Stimulated activated CD4-positive, alpha-beta T cell treated with anti-CD3 and anti-CD28 coated beads, Interleukin-4, amount 100 ng/mL, for 1 hour (primary cell): ENCODE measurements around the gene TPST2.
A peak's percentile ranks its signal among the peaks of the same experiment; 100 is the strongest.

Experiments used
- DNase-seq: peaks from one replicate; pipeline ENCODE4 v3.0.0-alpha.2; 2020

TPST2 gene

GRCh38 chr22:26610072-26610958 lies 20.4 kb upstream of the TPST2 start:
- DNase-seq, result peak; percentile 9

DNA sequence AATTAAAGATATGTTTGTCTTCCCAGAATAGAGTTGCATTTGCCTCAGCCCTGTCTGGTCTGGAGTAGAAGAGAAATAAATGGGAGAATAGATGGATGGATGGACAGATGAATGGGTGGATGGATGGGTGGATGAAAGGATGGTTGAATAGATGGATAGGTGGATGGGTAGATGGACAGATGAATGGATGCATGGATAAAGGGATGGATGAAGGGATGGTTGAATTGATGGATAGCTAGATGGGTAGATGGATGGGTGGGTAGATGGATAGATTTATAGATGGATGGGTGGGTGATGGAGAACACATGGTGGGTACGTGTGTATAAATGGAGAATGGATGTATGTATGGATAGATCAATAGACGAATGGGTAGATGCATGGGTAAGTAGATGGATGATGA lies 19.4 kb upstream of the TPST2 start:
- DNase-seq, result no peak

DNA sequence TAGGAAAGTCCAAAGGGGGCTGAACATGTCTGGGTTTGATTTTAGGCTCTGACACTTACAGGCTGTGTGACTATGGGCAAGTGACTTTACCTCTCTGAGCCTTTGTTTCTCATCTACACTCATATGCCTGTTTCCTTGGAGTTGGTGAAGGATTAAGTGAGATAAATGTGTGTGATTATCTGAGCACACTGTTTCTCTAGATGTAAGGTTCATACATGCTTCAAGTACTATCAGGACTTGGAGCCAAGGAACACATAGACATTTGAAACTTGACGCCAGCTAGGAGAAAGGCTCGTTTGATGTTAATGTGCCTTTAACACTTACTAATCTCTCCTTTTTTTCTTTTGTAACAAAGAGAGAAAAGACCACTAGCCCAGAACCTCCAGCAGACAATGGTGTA lies 18.2 kb upstream of the TPST2 start:
- no peak for DNase-seq

DNA sequence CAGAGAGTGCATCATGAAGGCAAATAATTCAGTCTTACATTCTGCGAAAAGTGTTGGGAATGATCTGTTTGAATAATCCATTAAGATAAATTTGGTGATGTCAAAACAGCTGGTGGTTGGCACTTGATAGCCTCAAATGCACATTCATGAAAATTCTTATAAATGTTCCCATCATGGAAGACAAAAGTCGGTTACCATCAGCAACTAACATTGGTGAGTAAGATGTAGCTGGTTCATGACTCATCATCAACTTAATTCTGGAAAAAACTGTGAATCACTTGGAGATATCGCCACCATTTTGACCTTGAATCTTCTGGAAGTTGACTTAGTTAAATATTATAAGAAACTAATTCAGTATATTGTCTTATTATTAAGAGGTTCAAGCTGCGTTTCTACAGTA lies 16.7 kb upstream of the TPST2 start:
- DNase-seq, result no peak

DNA sequence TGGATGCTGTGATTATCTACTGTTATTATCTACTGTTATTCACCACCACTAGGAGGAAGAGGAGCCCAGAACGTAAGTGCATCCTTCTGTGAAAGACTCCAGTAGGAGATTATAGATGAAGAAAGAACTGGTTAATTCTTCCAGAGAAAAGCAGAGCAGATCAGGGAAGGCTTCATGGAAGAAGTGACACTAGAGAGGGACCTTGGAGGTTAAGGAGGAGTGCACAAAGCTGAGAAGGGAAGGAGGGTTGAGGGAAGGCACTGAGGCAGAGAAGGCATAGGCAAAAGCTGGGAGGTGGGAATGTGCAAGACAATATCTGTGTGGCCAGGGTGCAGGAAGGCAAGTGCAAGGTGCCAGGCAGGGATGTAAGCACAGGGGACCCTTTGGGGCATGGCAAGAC lies 14.4 kb upstream of the TPST2 start:
- DNase-seq, result no peak

DNA sequence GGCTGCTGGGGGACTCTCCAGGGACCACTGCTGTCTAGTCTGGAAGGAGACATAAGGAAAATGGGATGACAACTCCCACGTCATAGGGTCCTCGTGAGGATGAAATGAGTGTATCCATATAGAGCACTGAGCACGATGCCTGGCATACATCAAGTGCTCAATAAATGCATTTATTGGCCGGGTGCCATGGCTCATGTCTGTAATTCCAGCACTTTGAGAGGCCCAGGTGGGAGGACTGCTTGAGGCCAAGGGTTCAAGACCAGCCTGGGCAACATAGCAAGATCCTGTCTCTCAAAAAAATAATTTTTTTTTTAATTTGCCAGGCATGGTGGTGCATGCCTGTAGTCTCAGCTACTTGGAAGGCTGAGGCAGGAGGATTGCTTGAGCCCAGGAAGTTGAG lies 12.2 kb upstream of the TPST2 start:
- DNase-seq, result no peak

DNA sequence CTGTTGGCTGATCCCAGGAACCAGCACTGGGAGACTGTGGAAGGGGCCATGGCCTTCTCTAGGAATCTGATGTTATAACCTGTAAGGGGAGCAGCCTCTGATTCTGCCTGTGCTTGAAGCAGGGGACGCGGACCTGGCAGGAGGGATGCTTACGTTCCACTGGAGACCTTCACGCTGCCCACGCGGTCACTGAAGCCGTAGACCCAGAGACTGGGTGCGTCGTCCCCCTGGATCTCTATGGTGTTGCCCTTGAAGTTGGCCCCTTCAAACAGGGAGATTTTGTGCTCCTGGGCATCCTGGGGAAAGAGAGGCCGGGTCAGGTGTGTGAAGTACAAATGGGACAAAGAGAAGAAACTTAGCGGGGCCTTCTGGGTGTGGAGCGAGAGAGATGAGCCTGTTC lies 11.8 kb upstream of the TPST2 start:
- no peak for DNase-seq

- no peak for DNase-seq
Observed at GRCh38 chr22:26599505-26599904, 9.6 kb upstream of the TPST2 start.

GRCh38 chr22:26597480-26597879 lies 7.5 kb upstream of the TPST2 start:
- DNase-seq, result no peak

- no peak for DNase-seq
Observed at GRCh38 chr22:26597026-26597425, 7.1 kb upstream of the TPST2 start.

DNA sequence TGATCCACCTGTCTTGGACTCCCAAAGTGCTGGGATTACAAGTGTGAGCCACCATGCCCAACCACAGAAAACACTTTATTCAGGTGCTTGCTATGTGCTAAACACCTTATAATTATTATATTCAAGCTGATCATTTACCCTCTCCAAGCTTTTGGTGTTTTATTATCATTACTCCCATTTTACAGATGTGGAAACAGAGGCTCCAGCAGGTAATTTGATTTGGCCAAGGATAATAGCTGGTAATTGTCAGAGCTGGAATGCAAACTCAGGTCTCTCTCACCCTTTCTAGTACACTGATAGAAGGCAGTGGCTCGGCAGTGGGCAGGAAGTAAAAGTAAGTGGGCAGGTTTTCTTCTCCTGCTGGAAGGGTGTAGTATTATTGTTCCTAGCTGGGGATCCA lies 3.8 kb upstream of the TPST2 start:
- DNase-seq, result no peak

DNA sequence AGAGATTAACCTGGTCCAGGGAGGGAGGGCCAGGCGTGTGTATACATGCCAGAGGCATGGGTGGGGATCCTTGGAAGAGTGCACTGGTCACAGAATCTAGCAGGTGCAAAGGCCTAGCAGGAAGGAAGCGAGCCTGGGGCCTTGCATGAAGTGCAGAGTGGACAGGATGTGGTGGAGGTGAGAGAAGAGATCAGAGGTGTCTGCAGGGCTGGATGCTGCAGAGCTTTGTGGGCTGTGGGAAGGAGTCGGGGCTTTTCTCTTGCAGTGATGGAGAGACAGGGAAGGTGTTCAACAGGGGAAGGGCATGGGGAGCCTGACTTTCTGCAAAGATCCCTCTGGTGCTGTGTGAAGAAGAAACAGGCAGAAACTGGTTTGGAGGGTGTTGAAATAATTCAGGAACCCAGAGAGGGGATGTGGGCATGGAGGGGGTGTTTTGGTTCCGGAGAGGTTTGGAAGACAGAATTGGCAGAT lies 2.5 kb upstream of the TPST2 start:
- DNase-seq, result peak; percentile 9

DNA sequence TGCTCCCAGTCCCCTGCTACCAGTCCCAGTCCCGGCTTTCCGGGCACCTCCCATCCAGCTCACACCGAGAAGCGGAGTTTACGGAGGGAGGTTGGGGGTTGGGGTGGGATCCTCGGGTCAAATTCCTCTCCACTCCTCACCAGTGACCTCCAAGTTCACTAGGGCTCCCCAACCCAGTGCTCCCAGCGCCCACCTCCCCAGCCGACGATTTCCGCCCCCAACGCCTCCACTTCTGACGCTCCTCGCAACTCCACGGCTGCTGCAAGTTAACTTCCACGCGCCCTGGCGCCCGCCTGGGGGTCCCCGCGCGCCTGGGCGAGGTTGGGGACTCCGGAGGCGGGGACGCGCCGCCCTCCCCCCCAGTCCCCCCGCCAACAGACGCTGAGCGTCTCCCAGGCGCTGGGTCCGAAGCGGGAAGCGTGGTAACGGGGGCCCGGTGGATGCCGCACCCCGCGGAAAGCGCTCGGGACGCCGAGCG lies 526 bp downstream of the TPST2 start:
- DNase-seq, result peak; percentile 48

GRCh38 chr22:26588729-26589366 lies 1.1 kb downstream of the TPST2 start:
- no peak for DNase-seq

DNA sequence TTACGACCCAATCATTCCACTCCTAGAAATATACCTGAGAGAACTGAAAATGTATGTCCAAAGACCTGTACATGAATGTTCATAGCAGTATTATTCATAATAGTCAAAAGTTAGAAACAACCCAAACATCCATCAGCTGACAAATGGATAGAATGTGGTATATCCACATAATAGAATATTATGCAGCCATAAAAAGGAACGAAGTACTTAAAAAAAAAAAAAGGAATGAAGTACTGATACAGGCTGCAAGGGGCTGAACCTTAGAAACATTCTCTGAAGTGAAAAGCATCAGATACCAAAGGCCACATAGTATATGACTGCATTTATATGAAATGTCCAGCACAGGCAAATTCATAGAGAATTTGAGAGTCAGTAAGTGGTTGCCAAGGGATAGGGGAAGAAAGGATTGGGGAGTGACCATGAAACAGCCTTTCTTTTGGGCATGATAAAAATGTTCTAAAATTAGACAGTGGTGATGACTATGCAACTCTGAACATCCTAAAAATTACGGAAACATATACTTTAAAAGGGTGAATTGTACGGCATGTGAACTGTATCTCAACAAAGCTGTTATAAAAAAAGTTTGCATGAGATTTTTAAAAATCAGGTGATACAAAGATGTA lies 1.8 kb downstream of the TPST2 start:
- DNase-seq, result no peak

- no peak for DNase-seq
Observed at GRCh38 chr22:26586556-26587325, 3.2 kb downstream of the TPST2 start.

- no peak for DNase-seq
Observed at GRCh38 chr22:26585104-26585790, 4.7 kb downstream of the TPST2 start.

DNA sequence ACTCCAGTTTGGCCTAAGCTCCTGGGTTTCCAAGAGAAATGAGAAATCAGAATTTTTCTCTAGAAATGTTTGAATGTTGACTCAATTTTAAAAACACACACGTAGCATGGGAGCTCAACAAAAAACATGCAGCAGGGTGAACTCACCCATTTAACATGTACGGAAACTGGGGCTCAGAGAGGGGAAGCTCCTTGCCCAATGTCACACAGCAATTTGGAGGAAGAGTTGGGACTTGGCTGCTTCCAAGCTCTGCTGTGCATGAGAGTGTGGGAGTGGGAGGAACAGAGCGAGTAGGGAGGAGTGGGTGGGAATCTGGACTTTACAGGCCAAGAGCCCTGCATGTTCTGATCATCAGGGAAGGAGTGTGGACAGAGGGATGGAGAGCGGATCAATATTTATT lies 5.9 kb downstream of the TPST2 start:
- no peak for DNase-seq

GRCh38 chr22:26581633-26582168 lies 8.2 kb downstream of the TPST2 start:
- DNase-seq, result no peak

DNA sequence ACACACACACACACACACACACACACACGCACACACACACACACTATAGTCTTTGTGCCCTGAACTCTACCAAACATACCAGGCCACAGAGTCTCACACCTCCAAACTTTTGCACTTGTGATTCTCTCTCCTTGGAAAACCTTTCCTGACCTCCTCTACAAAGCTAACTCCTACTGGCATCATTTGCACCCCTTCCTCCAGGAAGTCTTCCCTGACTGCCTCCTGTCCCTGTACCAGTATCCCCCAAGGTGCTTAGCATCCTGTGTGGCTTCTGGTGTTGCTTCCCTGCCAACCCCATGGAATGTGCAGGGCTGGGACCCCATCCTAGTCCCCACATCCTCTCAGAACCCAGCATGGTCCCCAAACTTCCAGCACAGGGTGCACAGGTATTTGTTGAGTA lies 8.9 kb downstream of the TPST2 start:
- DNase-seq, result no peak

GRCh38 chr22:26580240-26580962 lies 9.5 kb downstream of the TPST2 start:
- DNase-seq, result no peak
